ENCODE measurements around the gene ZNF397.

ZNF397 gene

GRCh38 chr18:35289293-35289692, 48.5 kb downstream of the ZNF397 start:
- no peak for DNase-seq (ENCODE audit: low read depth, low spot score)
- peak overlapping the region; percentile 70 for H3K27ac ChIP-seq

- H3K27ac ChIP-seq, result peak overlapping the region; percentile 70
- no peak for DNase-seq (ENCODE audit: low read depth, low spot score)
Measured at GRCh38 chr18:35289727-35290093, 48.9 kb downstream of the ZNF397 start.

- H3K27ac ChIP-seq, result peak within 1 kb of the TSS; percentile 70
Measured at GRCh38 chr18:35290094-35290735, 49.4 kb downstream of the ZNF397 start, which contains the start of gene ZSCAN30. Gene ZSCAN30 (minus strand): TSS chr18:35290229. CDS start chr18:35264352, 25,877 bp downstream.

GRCh38 chr18:35291166-35291565, 50.3 kb downstream of the ZNF397 start:
- no peak overlapping the region for H3K27ac ChIP-seq
- DNase-seq (ENCODE audit: low read depth, low spot score), result no peak

More at GRCh38 chr18:35290094-35290735, 49.4 kb downstream of the ZNF397 start, which contains the start of gene ZSCAN30:
- peak; percentile 66 for DNase-seq (ENCODE audit: low read depth, low spot score)

DNA sequence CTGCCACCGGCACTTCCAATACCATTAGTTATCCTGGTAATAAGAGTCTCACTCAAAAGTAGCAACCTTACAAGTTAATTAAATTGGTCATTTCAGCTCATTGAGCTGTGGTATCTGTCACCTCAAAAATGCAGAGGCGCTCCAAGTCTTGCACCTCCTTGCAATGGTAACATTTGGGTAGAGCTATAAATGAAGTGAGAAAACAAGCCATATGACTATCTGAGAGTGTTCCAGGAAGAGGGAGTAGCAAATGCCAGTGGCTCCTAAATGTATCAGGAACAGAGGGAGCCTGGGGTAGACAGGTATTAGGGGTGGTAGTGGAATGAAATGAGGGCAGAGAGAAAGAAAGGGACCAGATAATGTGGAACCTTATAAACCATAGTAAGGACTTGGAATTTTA, 55.2 kb downstream of the ZNF397 start:
- H3K27ac ChIP-seq, result no peak overlapping the region
- no peak for DNase-seq (ENCODE audit: low read depth, low spot score)

DNA sequence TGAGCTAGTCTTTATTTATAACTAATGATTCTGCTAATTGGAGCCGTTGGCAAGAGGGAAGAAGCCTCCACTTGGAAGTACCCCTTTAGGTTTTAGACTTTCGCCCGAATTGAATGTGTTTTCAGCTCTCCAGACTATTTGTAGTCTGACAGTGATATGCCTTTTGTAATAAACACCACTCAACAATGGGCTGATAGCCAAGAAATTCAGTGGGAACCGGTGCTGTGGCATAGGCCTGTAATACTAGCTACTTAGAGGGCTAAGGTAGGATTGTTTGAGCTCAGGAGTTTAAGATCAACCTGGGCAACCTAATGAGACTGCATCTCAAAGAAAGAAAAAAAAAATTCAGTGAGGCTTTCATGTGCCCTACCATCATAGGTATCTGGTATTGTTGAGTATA, 62.8 kb downstream of the ZNF397 start:
- H3K27ac ChIP-seq, result no peak overlapping the region
- DNase-seq (ENCODE audit: low read depth, low spot score), result no peak

GRCh38 chr18:35306588-35307250, 65.9 kb downstream of the ZNF397 start:
- DNase-seq (ENCODE audit: low read depth, low spot score), result no peak

More at GRCh38 chr18:35306588-35307250, 65.9 kb downstream of the ZNF397 start:
- H3K27ac ChIP-seq, result no peak overlapping the region
